ENCODE measurements around the gene COL23A1. TPM values are rescaled to one million over a fixed set of nuclear protein-coding genes. Genes with fewer than 3 reads are reported as not detected.
"Not testable (repeated sequence)": the region's sequence is repeated elsewhere in the genome, so short reads cannot be mapped to it uniquely, and the experiment has no call there.

COL23A1 gene
- total RNA-seq, 2 donors from 2014 or later = not detected

DNA sequence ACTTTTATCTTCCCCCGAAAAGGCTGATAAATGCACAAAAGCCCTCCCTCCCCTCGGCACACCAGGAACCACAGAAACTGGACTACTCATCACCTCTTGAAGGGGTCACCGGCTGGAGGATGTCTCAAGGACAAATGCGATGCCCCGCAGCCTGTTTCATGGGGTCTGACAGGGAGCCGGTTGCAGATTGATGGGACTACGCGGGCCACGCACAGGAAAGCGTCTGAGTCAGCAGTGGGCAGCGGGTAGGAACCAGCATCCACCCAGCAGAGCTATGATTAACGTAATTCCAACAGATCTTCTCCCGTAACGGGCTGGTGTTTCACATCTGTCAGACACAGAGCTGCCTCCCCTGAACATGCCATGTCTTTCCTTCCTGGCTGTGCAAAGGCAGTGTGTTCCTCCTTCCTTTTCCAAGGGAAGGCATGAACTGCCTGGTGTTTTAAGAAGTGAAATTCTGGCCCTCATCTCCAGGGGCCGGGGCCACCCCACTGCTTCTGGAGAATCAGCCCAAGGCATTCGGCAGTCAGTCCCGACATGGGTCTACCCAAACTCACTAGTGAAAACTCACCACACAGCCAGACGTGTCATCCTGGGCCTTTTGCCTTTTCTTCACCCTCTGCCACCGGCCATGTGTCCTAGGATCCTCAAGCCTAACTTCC is 213.1 kb downstream of the COL23A1 start:
- H3K4me1 Mint-ChIP-seq = peaks cover 2% of the 10 kb centered on the region
- H3K36me3 Mint-ChIP-seq (ENCODE audit: low read depth) = no peaks in the 10 kb centered on the region
- H3K9me3 ChIP-seq (ENCODE audit: control insufficient read depth, low read length, poor library complexity, severe bottlenecking) = no peaks in the 10 kb centered on the region
- no peak for ATAC-seq
- no peak overlapping the region for H3K27ac Mint-ChIP-seq
- no peak for DNase-seq
- H3K4me3 Mint-ChIP-seq = no peak overlapping the region
- peaks cover 30% of the 10 kb centered on the region for H3K27me3 Mint-ChIP-seq

DNA sequence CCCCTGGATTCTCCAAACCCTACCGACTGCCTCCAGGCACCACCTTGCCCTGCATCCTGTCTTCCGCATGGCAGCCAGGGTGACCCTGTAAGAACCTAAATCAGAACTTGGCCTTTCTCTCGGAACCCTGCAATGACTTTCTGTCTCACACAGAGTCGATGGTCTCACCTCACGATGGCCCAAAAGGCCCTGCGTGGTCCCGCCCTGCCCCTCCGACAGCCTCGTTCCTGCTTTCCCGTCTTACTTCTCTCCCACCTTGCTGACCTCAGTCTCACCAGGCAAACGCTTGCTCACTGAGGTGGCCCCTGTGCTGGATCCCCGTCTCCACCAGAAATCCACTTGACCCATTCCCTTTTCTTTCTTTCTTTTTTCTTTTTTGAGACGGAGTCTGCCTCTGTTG is 214.8 kb downstream of the COL23A1 start:
- Mint-ChIP-seq H3K27me3 (peaks cover 40% of the 10 kb centered on the region), H3K4me3 (no peak overlapping the region), H3K36me3 (ENCODE audit: low read depth) (no peaks in the 10 kb centered on the region), H3K4me1 (peaks cover 2% of the 10 kb centered on the region), H3K27ac (no peak overlapping the region)
- DNase-seq (no peak), ATAC-seq (no peak)
- no peaks in the 10 kb centered on the region for H3K9me3 ChIP-seq (ENCODE audit: control insufficient read depth, low read length, poor library complexity, severe bottlenecking)

DNA sequence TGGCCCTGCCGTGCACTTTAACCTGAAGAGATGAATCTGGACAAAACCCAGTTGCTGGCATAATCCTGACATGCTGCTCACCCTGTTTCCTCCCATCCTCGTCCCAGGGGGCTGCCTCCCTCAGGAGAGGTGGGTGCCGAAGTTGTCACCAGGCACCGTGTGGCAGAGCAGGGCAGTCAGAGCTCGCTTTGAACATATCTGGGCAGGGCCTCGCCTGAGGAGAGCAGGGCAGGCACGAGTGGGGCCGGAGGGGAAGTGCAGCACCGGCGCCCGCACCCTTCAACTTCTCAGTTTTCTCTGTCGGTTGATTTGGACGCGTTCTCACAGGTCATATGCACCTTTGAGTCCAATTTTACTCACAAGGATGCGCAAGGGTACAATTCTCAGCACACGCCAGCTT is 216.5 kb downstream of the COL23A1 start:
- peaks cover 48% of the 10 kb centered on the region for H3K27me3 Mint-ChIP-seq
- DNase-seq = no peak
- H3K4me1 Mint-ChIP-seq = peaks cover 2% of the 10 kb centered on the region
- no peak overlapping the region for H3K4me3 Mint-ChIP-seq
- H3K36me3 Mint-ChIP-seq (ENCODE audit: low read depth) = peaks cover 2% of the 10 kb centered on the region
- H3K27ac Mint-ChIP-seq = no peak overlapping the region
- no peak for ATAC-seq
- no peaks in the 10 kb centered on the region for H3K9me3 ChIP-seq (ENCODE audit: control insufficient read depth, low read length, poor library complexity, severe bottlenecking)

DNA sequence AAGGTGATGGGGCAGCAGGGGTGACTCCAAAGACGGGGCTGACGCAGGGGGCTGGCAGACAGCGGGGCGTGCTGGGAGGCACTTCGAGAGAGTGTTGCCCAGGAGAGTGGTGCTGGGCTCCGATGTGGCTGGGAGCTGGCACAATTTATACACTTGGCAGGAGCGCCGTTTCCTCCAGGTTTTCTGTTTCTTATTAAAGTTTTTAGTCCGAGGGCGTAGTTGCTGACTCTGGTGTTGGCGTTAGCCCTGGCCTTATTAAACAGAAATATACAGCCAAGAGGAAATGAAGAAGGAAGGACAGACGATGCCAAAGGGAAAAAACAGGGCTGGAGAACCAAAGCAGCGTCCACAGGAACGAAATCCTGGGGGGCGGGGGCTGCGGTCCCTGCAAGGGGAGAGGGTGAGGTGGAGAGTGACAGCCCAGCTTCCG is 218.0 kb downstream of the COL23A1 start:
- peaks cover 2% of the 10 kb centered on the region for H3K4me1 Mint-ChIP-seq
- DNase-seq = no peak
- peaks cover 51% of the 10 kb centered on the region for H3K27me3 Mint-ChIP-seq
- ATAC-seq = no peak
- H3K27ac Mint-ChIP-seq = no peak overlapping the region
- H3K9me3 ChIP-seq (ENCODE audit: control insufficient read depth, low read length, poor library complexity, severe bottlenecking) = no peaks in the 10 kb centered on the region
- H3K4me3 Mint-ChIP-seq = no peak overlapping the region
- H3K36me3 Mint-ChIP-seq (ENCODE audit: low read depth) = peaks cover 2% of the 10 kb centered on the region

DNA sequence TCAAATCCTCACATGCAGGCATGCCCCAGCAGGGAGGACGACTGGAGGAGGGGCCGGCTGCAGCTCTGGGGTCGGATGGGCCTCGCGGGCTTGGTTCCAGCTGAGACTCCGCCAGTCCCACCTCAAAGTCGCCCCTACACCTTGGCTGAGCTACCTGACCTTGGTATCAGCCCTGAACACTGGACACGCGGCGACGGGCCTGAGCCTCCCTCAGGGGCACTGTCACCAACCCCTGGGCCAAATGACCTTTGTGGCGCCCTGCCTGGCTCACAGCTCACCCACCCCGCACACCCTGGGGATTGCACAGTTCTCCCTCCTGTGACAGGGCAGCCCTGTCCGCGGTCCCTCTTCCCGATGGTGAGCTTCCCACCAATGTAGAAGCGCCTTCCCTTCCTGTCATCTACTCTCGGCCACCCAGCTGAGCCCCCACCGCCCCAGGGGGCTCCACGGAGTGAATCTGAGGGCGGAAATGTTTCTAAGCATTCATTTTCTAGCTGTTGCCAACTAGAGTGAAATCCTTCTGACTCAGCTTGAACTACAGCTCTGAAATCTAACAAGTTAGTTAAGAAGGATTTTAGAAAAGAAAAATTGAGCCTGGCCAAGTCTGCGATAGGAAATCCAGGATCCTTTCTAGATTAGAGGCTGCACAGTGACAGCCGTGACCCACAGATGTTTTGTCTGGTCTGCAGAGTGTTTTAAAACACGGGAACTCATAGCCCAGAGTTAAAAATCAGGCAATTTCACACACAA is 218.7 kb downstream of the COL23A1 start:
- DNase-seq = no peak
- Mint-ChIP-seq H3K27me3 (peaks cover 56% of the 10 kb centered on the region), H3K36me3 (ENCODE audit: low read depth) (peaks cover 4% of the 10 kb centered on the region), H3K4me3 (no peak overlapping the region), H3K4me1 (peaks cover 2% of the 10 kb centered on the region), H3K27ac (no peak overlapping the region)
- H3K9me3 ChIP-seq (ENCODE audit: control insufficient read depth, low read length, poor library complexity, severe bottlenecking) = no peaks in the 10 kb centered on the region
- ATAC-seq = no peak

DNA sequence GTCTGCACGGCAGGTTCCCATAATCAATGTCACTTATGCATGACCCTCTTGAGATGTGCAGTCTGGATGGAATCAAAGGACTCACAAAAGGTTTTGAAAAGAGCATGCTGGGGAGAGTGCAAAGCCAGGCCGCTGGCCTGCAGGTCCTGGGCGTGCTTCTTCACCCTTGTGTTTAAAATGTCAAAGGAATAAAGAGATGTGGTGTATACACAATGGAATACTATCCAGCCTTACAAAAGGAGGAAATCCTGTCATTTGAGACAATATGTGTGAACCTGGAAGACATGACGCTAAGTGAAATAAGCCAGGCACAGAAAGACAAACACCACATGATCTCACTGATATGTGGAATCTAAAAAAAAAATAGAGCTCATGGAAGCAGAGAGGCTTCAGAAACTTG is 220.1 kb downstream of the COL23A1 start:
- no peak overlapping the region for H3K4me3 Mint-ChIP-seq
- H3K27ac Mint-ChIP-seq = no peak overlapping the region
- DNase-seq = no peak
- H3K4me1 Mint-ChIP-seq = peaks cover 2% of the 10 kb centered on the region
- no peaks in the 10 kb centered on the region for H3K9me3 ChIP-seq (ENCODE audit: control insufficient read depth, low read length, poor library complexity, severe bottlenecking)
- peaks cover 7% of the 10 kb centered on the region for H3K36me3 Mint-ChIP-seq (ENCODE audit: low read depth)
- H3K27me3 Mint-ChIP-seq = peaks cover 58% of the 10 kb centered on the region
- no peak for ATAC-seq

DNA sequence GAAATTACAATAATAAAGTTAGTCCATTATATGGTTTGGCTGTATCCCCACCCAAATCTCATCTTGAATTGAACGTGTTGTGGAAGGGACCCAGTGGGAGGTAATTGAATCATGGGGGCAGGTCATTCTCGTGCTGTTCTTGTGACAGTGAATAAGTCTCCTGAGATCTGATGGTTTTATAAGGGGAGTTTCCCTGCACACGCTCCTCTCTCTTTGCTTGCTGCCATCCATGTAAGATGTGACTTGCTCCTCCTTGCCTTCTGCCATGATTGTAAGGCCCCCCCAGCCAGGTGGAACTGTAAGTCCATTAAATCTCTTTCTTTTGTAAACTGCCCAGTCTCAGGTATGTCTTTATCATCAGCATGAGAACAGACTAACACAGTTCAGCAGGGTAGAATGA is 220.7 kb downstream of the COL23A1 start:
- not testable (repeated sequence) for H3K4me3 Mint-ChIP-seq; H3K9me3 ChIP-seq (ENCODE audit: control insufficient read depth, low read length, poor library complexity, severe bottlenecking); ATAC-seq; H3K4me1 Mint-ChIP-seq; H3K36me3 Mint-ChIP-seq (ENCODE audit: low read depth); H3K27ac Mint-ChIP-seq; DNase-seq
- H3K27me3 Mint-ChIP-seq = peaks cover 57% of the 10 kb centered on the region

DNA sequence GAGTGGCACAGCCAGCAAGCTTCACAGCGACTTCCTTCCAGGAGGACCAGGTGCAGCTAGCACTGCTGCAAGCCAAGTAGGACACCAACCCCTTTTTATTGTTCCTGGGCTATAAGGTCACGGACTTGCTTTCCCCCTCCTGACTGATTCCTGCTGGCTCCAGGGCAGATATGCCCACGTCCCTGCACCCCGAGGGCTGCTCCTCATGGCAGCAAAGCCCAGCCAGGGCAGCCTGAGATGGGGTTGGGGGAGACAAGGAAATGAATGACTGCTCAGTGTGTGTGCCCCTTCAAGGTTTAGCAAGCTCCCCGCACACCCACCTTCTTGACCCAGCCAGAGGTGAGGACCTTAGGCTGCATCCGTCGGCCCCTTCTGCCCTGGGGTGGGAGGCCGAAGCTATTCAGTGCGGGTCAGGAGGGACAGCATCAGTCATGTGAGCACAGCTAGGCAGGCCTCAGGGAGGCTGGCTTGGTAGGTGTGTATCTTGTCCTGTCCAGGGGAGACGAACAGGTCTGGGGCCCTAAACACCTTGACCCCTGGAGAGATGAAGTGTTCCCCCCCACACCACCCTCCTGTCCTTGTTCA is 221.4 kb downstream of the COL23A1 start:
- no peaks in the 10 kb centered on the region for H3K4me1 Mint-ChIP-seq
- H3K27ac Mint-ChIP-seq = no peak overlapping the region
- peaks cover 7% of the 10 kb centered on the region for H3K36me3 Mint-ChIP-seq (ENCODE audit: low read depth)
- H3K9me3 ChIP-seq (ENCODE audit: control insufficient read depth, low read length, poor library complexity, severe bottlenecking) = no peaks in the 10 kb centered on the region
- H3K27me3 Mint-ChIP-seq = peaks cover 59% of the 10 kb centered on the region
- no peak for DNase-seq
- no peak for ATAC-seq
- no peak overlapping the region for H3K4me3 Mint-ChIP-seq

DNA sequence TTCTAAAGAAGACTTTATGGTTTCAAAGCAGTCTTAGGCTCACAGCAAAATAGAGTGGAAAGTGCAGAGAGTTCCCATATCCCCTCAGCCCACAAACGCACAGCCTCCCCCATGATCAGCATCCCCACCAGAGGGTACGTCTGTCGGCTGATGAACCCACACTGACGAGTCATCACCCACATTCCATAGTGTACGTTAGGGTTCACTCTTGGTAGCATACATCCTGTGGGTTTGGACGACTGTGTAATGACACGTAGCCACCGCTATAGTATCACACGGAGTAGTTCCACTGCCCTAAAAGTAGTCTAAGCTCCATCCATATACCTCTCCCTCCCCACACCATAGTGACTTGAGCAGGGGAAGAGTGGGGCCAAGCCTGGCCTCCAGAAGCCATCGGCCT is 221.9 kb downstream of the COL23A1 start:
- no peaks in the 10 kb centered on the region for H3K9me3 ChIP-seq (ENCODE audit: control insufficient read depth, low read length, poor library complexity, severe bottlenecking)
- DNase-seq = no peak
- Mint-ChIP-seq H3K27ac (no peak overlapping the region), H3K4me1 (no peaks in the 10 kb centered on the region), H3K36me3 (ENCODE audit: low read depth) (peaks cover 7% of the 10 kb centered on the region), H3K4me3 (no peak overlapping the region), H3K27me3 (peaks cover 63% of the 10 kb centered on the region)
- ATAC-seq = no peak

DNA sequence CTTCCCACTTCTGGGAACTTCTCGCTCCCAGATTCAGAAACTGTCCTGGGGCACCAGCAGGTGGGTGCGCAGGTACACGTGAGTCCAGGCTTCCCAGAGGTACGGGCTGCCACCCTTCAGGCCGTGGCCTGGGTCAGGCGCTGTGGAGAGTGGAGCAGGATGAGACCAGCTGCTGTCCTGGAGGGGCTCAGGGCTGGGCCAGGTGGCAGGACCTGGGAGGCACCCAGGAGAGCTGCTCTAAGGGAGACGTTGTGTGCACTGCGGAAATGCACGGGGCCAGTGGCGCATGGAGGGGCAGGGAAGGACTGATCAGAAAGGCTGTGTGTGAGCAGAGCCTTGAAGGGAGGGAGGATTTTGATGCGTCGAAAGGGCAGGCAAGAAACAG is 222.5 kb downstream of the COL23A1 start:
- peaks cover 7% of the 10 kb centered on the region for H3K36me3 Mint-ChIP-seq (ENCODE audit: low read depth)
- DNase-seq = no peak
- H3K4me3 Mint-ChIP-seq = no peak overlapping the region
- no peaks in the 10 kb centered on the region for H3K9me3 ChIP-seq (ENCODE audit: control insufficient read depth, low read length, poor library complexity, severe bottlenecking)
- no peak overlapping the region for H3K27ac Mint-ChIP-seq
- no peak for ATAC-seq
- no peaks in the 10 kb centered on the region for H3K4me1 Mint-ChIP-seq
- peaks cover 64% of the 10 kb centered on the region for H3K27me3 Mint-ChIP-seq

DNA sequence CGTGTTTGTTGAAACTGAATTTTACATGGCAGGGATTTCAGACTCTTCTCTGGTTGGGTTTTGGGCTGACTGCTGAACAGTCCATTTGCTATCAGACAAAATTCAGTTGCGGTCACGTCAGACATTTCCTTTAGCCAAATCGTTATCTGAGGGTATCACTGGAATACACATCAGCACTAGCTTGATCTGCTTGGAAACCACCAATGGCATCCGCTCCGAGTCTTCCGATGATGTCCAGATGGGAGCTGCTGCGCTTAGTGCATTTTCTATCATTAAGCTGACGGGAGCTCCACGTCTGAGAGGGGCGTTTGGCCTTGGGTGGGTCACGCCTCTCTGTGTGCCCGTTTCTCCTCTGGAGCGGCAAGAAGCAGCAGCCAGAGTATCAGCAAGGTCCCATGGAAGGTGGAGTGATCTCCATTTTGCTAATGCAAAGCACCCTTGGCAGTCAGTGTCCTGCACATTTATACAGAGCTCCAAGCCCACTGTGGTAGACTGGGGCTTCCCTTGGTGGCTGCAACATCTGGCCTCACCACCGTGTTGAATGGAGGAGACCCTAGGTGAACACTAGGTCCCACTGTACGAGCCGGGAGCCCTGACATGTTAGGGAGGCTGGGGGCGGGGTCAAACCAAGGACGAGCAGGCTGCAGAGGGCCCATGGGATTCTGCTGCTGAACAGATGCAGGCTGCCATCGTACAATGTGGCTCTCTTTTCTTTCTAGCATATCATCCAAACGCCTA is 223.0 kb downstream of the COL23A1 start:
- H3K4me1 Mint-ChIP-seq = no peaks in the 10 kb centered on the region
- H3K27ac Mint-ChIP-seq = no peak overlapping the region
- H3K36me3 Mint-ChIP-seq (ENCODE audit: low read depth) = peaks cover 7% of the 10 kb centered on the region
- no peaks in the 10 kb centered on the region for H3K9me3 ChIP-seq (ENCODE audit: control insufficient read depth, low read length, poor library complexity, severe bottlenecking)
- peaks cover 58% of the 10 kb centered on the region for H3K27me3 Mint-ChIP-seq
- no peak for DNase-seq
- H3K4me3 Mint-ChIP-seq = no peak overlapping the region
- no peak for ATAC-seq

DNA sequence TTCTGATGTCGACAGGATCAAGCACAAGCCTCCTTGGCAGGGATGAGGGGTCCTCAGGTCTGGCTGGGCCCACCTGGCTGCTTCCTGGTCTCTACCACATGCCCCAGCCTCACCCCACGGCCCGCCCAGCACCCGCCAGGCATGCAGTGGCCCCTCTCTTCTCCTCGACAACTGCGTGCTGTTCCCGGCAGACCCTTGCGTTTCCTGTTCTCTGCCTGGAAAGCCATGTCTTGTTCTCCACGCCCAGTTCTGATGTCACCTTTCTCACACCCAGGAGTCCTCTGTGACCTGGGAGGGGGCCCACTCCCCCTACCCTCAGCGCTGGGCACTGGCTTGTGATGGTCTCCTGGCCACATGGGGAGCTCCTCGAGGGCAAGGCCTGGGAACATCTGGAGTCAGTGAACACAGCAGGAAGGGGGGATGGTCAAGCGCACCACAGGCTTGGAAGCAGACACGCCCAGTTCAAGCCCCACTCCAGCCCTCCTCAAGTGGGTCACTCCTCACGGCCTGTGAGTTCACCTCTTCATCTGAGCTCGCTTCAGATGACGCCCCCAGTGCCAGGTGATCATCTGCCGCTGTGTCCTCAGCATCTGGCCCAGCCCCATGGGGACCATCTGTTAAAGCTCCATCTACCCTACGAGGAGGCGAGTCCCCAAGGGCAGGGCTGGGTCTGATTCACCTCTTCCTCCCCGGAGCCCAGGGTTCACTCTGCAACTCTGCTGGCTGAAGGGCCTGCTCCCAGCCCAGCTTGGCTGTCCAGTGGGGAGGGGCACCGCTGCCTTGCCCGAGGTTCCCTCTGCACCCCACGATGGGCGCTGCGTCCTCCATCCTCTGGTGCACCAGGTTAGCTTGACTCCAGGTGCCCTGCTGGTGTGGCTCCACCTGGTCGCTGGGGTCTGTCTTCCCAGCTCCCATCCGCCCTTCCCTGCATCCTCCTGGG is 224.4 kb downstream of the COL23A1 start:
- no peak for ATAC-seq
- peaks cover 7% of the 10 kb centered on the region for H3K36me3 Mint-ChIP-seq (ENCODE audit: low read depth)
- H3K4me1 Mint-ChIP-seq = no peaks in the 10 kb centered on the region
- DNase-seq = no peak
- H3K4me3 Mint-ChIP-seq = no peak overlapping the region
- H3K27me3 Mint-ChIP-seq = peaks cover 55% of the 10 kb centered on the region
- H3K27ac Mint-ChIP-seq = no peak overlapping the region
- H3K9me3 ChIP-seq (ENCODE audit: control insufficient read depth, low read length, poor library complexity, severe bottlenecking) = no peaks in the 10 kb centered on the region

Measured in T-helper 17 cell (primary cell).